Measurements from ENCODE around the gene ACY1. TPM values are rescaled to one million over a fixed set of nuclear protein-coding genes. Genes with fewer than 3 reads are reported as not detected.

ACY1 gene
- 37.8 and 38.3 TPM in 2 replicates for total RNA-seq

GRCh38 chr3:51982838-51983577 is at the start of gene ACY1:
ACY1 (plus strand) TSS chr3:51983535; CDS start chr3:51984065, 530 bp downstream.

GRCh38 chr3:51941798-51942602 is 41.3 kb upstream of the ACY1 start, which contains the start of the genes PARP3 and RRP9:
PARP3 (plus strand) TSS chr3:51942363; CDS start chr3:51943356, 993 bp downstream.
RRP9 (minus strand) TSS chr3:51941904; CDS start chr3:51941867, 37 bp downstream.

GRCh38 chr3:51955175-51955892 is 28.0 kb upstream of the ACY1 start, which contains the start of gene GPR62:
GPR62 (plus strand) TSS chr3:51955381; CDS start chr3:51955653, 272 bp downstream.

GRCh38 chr3:51967384-51968169 is 15.8 kb upstream of the ACY1 start, which contains the start of gene PCBP4:
PCBP4 (minus strand) TSS chr3:51967454; CDS start chr3:51961240, 6,214 bp downstream.

GRCh38 chr3:51974963-51975851 is 8.1 kb upstream of the ACY1 start, which contains the start of gene ABHD14A:
ABHD14A (plus strand) TSS chr3:51975064; CDS start chr3:51975136, 72 bp downstream.

GRCh38 chr3:51995346-51996163 is 12.2 kb downstream of the ACY1 start, which contains the start of gene RPL29:
RPL29 (minus strand) TSS chr3:51995895; CDS start chr3:51995461, 434 bp downstream.

Other genes starting within 250 kb of the ACY1 start
- gene IQCF6, start 204.3 kb upstream of the ACY1 start, total RNA-seq: not detected in 2 replicates
- not detected in 2 replicates for gene IQCF2, start 121.9 kb upstream of the ACY1 start, total RNA-seq
- gene IQCF5, start 107.9 kb upstream of the ACY1 start, total RNA-seq: not detected in 2 replicates
- gene IQCF1, start 80.2 kb upstream of the ACY1 start, total RNA-seq: not detected in 2 replicates
- 26.3 and 30.3 TPM in 2 replicates for gene RRP9, start 41.6 kb upstream of the ACY1 start, total RNA-seq
- 10.4 and 31.0 TPM in 2 replicates for gene PARP3, start 41.2 kb upstream of the ACY1 start, total RNA-seq
- 0.05 TPM in 1 of 2 replicates, not detected in the other for gene GPR62, start 28.2 kb upstream of the ACY1 start, total RNA-seq
- 44.5 and 89.4 TPM in 2 replicates for gene PCBP4, start 16.1 kb upstream of the ACY1 start, total RNA-seq
- gene ABHD14B, start 9.5 kb upstream of the ACY1 start, total RNA-seq: 20.8 and 25.9 TPM in 2 replicates
- 11.8 and 21.1 TPM in 2 replicates for gene ABHD14A, start 8.5 kb upstream of the ACY1 start, total RNA-seq
- 572 and 1,193 TPM in 2 replicates for gene RPL29, start 12.4 kb downstream of the ACY1 start, total RNA-seq
- 5.9 and 12.9 TPM in 2 replicates for gene DUSP7, start 73.0 kb downstream of the ACY1 start, total RNA-seq
- 1.5 and 5.7 TPM in 2 replicates for gene POC1A, start 170.9 kb downstream of the ACY1 start, total RNA-seq
- gene ALAS1, start 214.6 kb downstream of the ACY1 start, total RNA-seq: 46.3 and 53.3 TPM in 2 replicates
- gene TLR9, start 242.1 kb downstream of the ACY1 start, total RNA-seq: under 0.01 TPM in 1 of 2 replicates, not detected in the other

Measured in smooth muscle cell of the umbilical artery (primary cell).